Measurements from ENCODE around the gene LOX. TPM values are rescaled to one million over a fixed set of nuclear protein-coding genes. Genes with fewer than 3 reads are reported as not detected.

The LOX gene
- total and polyA plus RNA-seq, 7 donors, result 1.8 to 21.6 (median 7.6) TPM; not detected in 1

GRCh38 chr5:122111460-122111859 lies 33.4 kb upstream of the LOX start:
- no peak overlapping the region for H3K27ac ChIP-seq
- TF ChIP-seq POLR2AphosphoS5 (IDR thresholded peaks at IDR 0.05), result no peak
- TF ChIP-seq EP300 (IDR thresholded peaks at IDR 0.05), result no peak
- no peak for TF ChIP-seq CTCF (IDR thresholded peaks at IDR 0.05)
- TF ChIP-seq POLR2A (IDR thresholded peaks at IDR 0.05), result no peak
- H3K36me3 ChIP-seq, result no peaks in the 10 kb centered on the region
- no peaks in the 10 kb centered on the region for H3K27me3 ChIP-seq
- H3K4me1 ChIP-seq, result no peaks in the 10 kb centered on the region
- no peak for DNase-seq
- H3K4me3 ChIP-seq, result no peak overlapping the region
- WGBS, 2 donors, result 80 to 83% methylated on average over 5 of the region's 5 CpGs
- no peaks in the 10 kb centered on the region for H3K9me3 ChIP-seq
- intact Hi-C loops (cut with DNase I), result no loop called here

DNA sequence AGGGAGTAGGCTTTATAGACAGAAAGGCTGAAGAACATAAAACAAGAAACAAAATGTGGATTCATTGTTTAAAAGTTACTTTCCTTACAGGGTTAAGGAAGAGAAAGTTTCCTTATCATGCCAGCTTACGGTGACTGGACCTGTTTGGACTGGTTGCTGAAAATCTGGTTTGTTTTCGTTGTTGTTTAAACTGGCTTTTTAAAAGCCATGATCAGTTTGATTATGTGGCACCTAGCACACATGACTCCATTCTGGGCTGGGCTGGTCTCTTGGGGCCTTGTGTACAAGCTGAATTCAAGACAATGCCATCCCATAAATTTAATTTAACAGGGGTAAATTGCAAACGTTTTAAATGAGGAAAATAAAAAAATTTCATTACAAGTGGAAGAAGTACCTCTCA lies 32.9 kb upstream of the LOX start:
- 19 to 56% methylated on average over 3 of the region's 3 CpGs for WGBS, 2 donors
- Histone ChIP-seq H3K36me3 (no peaks in the 10 kb centered on the region), H3K4me3 (no peak overlapping the region), H3K27ac (no peak overlapping the region), H3K27me3 (no peaks in the 10 kb centered on the region), H3K4me1 (no peaks in the 10 kb centered on the region), H3K9me3 (no peaks in the 10 kb centered on the region)
- no peak for DNase-seq
- TF ChIP-seq CTCF (IDR thresholded peaks at IDR 0.05) (no peak), POLR2AphosphoS5 (IDR thresholded peaks at IDR 0.05) (no peak), POLR2A (IDR thresholded peaks at IDR 0.05) (no peak), EP300 (IDR thresholded peaks at IDR 0.05) (no peak)
- intact Hi-C loops (cut with DNase I), result no loop called here

DNA sequence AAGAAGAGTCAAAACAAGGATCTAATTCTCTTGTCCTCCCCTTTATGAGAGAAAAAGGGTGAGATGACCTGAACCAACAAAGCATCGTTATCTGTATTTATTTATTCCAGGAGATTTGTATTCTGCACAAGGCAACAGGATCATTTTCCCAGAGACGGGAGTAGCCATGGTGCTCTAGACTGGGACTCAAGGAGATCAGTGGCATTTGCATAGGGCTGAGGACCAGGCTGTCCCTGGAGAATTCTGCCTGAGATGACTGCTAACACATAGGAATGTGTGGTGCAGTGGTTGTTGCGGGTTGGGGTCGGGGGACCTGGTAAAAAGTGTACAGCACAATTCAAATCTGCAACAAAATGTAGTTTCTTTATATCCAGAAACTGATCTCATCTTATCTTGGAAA lies 29.0 kb upstream of the LOX start:
- H3K4me1 ChIP-seq, result no peaks in the 10 kb centered on the region
- no peaks in the 10 kb centered on the region for H3K36me3 ChIP-seq
- TF ChIP-seq EP300 (IDR thresholded peaks at IDR 0.05) (no peak), CTCF (IDR thresholded peaks at IDR 0.05) (no peak), POLR2AphosphoS5 (IDR thresholded peaks at IDR 0.05) (no peak), POLR2A (IDR thresholded peaks at IDR 0.05) (no peak)
- no peaks in the 10 kb centered on the region for H3K27me3 ChIP-seq
- intact Hi-C loops (cut with DNase I), result no loop called here
- H3K27ac ChIP-seq, result no peak overlapping the region
- WGBS, 2 donors, result 94 to 96% methylated on average over 4 of the region's 4 CpGs
- no peaks in the 10 kb centered on the region for H3K9me3 ChIP-seq
- DNase-seq, result no peak
- H3K4me3 ChIP-seq, result no peak overlapping the region

GRCh38 chr5:122105909-122106308 lies 27.9 kb upstream of the LOX start:
- no peaks in the 10 kb centered on the region for H3K27me3 ChIP-seq
- H3K9me3 ChIP-seq, result no peaks in the 10 kb centered on the region
- no peak overlapping the region for H3K27ac ChIP-seq
- intact Hi-C loops (cut with DNase I), result no loop called here
- WGBS, 2 donors, result 91 to 94% methylated on average over 2 of the region's 2 CpGs
- H3K4me3 ChIP-seq, result no peak overlapping the region
- no peaks in the 10 kb centered on the region for H3K36me3 ChIP-seq
- DNase-seq, result no peak
- no peaks in the 10 kb centered on the region for H3K4me1 ChIP-seq
- TF ChIP-seq POLR2A (IDR thresholded peaks at IDR 0.05), result no peak
- no peak for TF ChIP-seq CTCF (IDR thresholded peaks at IDR 0.05)
- no peak for TF ChIP-seq EP300 (IDR thresholded peaks at IDR 0.05)
- no peak for TF ChIP-seq POLR2AphosphoS5 (IDR thresholded peaks at IDR 0.05)

- TF ChIP-seq POLR2A (IDR thresholded peaks at IDR 0.05), result no peak
- no peak for TF ChIP-seq CTCF (IDR thresholded peaks at IDR 0.05)
- no peak for TF ChIP-seq POLR2AphosphoS5 (IDR thresholded peaks at IDR 0.05)
- TF ChIP-seq EP300 (IDR thresholded peaks at IDR 0.05), result no peak
- no peaks in the 10 kb centered on the region for H3K4me1 ChIP-seq
- H3K9me3 ChIP-seq, result no peaks in the 10 kb centered on the region
- H3K27ac ChIP-seq, result no peak overlapping the region
- no peak for DNase-seq
- WGBS, 2 donors, result 83 to 91% methylated on average over 1 of the region's 1 CpG
- intact Hi-C loops (cut with DNase I), result no loop called here
- H3K36me3 ChIP-seq, result no peaks in the 10 kb centered on the region
- no peak overlapping the region for H3K4me3 ChIP-seq
- H3K27me3 ChIP-seq, result no peaks in the 10 kb centered on the region
Observed at GRCh38 chr5:122102825-122103224, 24.8 kb upstream of the LOX start.
